CD4-positive, alpha-beta T cell treated with Interleukin-6 for 4 hours (primary cell): ENCODE measurements around the gene ATP6V0A1.
"Not testable (repeated sequence)": the region's sequence is repeated elsewhere in the genome, so short reads cannot be mapped to it uniquely, and the experiment has no call there.

Source experiments
- DNase-seq: peaks from one replicate; pipeline ENCODE4 v3.0.0-alpha.2; 2020; ENCODE audit warnings: mixed read lengths

ATP6V0A1 gene

DNA sequence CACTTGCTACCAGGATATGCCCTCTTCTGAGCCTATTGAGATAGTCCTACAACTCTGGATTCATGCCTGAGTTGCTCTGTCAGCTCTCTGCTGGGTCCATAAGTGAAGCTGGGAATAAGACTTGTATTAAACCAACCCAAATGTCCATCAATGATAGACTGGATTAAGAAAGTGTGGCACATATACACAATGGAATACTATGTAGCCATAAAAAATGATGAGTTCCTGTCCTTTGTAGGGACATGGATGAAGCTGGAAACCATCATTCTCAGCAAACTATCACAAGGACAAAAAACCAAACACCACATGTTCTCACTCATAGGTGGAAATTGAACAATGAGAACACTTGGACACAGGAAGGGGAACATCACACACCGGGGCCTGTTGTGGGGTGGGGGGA, 19.1 kb downstream of the ATP6V0A1 start:
- not testable (repeated sequence) for DNase-seq

DNA sequence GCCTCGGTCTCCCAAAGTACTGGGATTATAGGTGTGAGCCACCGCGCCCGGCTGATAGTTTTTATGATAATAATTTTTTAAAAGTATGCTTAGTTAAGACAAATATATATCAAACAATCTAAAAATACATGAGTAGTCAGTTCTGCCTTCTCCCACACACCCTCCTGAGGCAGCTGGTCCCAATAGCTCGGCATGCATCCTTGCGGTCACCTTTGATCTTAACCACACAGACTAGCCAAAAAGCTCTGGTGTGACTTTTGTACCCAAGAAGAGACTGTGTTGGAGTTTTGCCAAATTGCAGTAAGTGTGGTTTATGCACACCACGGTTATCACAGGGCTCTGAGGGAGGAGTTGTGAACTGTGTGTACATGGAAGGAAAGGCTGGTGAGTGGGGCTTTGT, 25.6 kb downstream of the ATP6V0A1 start:
- peak; percentile 73 for DNase-seq

DNA sequence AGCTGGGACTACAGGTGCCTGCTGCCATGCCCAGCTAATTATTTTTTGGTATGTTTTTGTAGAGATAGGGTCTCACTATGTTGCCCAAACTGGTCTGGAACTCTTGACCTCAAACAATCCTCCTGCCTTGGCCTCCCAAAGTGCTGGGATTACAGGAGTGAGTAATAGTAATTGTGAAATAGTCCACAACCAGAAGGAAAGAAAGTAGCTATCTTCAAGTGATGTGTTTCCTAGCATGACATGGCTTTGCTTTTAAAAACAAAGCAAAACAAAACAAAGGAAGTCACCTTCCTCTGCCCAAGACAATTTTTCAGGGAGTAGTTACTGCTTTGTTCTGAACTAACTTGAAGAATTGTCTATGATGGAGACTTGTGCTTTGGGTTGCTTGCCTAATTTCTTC, 27.0 kb downstream of the ATP6V0A1 start:
- DNase-seq = no peak

DNA sequence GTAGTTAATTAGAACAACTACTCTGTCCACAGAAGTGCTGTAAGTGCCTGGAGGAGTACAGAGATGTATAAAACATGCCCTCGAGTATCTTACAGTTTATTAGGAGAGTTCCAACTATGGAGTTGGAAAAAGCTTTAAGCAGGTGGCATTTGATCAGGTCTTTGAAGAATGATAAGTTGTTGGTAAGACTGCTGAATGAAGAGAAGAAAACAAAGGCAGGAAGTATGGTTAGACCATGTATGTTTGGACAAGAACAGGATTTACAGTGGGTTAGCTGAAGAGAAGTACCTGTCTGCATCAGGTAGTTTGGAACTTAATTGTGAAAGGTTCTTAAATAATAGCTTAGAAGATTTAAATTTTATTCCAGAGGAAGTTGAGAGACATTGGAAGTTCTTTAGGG, 29.4 kb downstream of the ATP6V0A1 start:
- DNase-seq = no peak

DNA sequence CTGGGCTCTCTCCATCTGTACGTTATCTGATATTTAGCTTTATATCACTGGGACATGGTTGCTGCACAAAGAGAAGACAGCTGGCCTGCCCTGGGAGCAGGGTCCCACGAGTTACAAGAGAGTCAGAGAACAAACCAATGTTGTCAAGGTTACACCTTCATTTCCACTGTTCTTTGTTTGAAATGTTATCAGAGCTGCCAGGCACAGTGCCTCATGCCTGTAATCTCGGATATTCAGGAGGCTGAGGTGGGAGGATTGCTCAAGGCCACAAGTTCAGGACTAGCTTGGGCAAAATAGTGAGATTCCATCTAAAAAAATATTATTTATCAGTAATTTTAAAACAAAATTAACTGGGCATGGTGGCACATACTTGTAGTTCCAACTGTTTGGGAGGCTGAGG, 34.6 kb downstream of the ATP6V0A1 start:
- DNase-seq = no peak

DNA sequence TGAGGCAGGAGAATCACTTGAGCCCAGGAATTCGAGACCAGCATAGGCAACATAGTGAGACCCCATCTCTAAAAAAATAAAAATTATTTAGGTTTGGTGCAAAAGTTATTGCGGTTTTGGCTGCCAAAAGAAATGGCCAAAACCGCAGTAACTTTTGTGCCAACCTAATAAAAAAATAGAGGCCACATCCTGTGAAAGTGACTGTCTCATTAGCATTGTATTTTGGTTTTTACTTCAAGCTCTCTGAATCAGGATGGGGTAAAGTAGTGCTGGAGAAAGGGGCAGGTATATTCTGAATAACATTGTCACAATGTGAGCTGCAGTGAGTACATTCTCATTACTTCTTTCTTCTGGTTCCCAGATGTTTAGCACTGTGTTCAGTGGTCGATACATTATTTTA, 36.0 kb downstream of the ATP6V0A1 start:
- DNase-seq = no peak

DNA sequence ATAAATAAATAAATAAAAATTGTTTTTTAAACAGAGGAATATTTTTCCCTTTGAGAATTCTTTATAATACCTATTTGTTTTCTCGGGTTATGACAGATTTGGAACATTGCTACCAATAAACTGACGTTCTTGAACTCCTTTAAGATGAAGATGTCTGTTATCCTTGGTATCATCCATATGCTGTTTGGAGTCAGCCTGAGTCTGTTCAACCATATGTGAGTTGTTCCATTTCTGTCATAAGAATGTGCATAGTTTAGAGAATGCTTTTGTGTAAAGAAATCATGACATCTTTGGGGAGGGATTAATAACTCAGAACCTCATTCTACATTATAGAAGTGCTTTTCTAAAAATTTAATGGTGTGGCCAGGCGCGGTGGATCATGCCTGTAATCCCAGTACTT, 40.1 kb downstream of the ATP6V0A1 start:
- no peak for DNase-seq

DNA sequence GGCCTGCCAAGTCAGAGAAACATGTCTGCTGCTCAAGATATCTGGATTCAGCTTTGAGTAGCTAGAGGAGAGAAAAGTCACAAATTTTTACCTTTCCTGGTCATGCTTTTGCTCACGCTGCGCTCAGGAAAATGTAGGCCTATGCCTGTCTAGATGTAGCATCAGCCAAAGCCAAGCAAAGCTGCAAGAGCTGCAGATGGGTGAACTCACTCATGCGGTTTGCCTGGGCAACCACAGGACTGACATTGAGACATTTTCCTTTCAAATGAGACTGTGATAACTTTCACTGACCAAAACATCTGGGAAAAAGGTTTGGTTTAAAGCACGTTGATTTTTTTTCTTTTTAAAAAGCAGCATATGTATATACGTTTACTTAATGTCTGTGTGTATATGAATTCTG, 43.4 kb downstream of the ATP6V0A1 start:
- no peak for DNase-seq

DNA sequence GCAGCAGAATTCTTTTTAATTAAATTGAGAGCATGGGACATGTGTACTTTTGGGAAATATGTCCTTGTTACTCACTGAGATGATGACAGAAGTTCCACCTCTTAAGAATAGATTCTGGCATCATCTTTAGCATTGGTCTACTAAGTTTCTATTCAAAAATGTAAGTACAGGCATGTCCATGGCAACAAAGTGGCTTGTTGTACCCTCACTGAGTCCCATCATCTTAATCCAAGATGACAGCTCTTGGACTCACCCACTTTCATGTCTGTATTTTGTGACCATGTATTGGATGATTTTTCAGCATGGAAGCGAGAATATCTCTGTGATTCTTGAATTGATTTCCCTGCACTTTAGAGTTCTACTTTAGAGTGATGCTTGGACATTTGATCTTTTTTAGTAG, 44.2 kb downstream of the ATP6V0A1 start:
- no peak for DNase-seq

DNA sequence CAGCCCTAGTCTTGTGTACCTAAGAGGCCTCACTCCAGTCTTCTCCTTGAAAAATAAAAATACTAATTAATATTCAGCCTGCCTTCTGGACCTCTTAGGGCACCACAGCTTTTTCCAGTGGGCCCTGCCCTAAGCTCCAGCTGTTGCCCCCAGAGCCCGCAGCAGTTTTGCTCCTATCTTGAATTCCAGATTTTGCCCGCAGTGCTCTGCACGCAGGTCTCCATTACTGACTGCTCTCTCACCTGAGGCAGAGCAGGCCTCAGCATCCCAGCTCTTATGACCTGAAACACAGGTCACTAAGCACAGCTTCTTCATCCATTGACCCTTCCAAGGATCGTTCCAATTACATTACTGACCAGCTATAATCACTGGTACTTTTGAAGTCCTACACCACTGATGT, 49.0 kb downstream of the ATP6V0A1 start:
- no peak for DNase-seq

DNA sequence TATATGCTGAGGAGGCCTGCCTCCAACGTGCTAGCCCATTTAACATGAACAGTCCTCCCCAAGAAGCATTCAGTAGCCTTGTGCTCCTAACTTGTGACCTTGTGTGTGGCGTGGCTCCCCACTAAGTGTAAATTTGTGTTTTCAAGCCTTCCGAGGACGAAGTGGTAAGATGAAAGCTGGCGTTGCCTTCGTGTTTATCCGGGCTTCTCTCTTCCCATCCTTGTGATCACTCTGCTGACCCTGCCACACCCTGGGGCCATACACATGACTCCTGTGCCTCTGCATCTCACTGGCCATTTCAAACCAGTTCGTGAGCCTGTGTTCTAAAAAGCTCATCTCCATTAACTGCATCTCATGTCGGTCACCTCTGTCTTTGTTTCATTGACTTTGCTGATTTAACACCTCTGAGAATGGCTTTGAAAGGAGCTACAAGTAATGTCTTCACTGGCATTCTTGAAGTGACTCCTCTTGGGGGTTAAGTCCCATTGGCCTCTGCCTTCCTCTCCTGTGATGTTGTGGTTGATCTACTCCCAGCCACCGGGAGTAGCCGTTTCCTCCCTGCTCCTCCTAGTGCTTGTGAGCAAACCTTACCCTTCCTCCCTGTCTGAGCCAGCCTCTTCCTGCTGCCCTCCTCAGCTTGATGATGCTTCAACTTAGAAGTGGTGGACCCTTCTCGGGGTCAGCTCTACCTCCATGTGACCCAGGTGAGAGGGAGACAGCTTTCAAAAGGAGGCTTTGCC, 49.9 kb downstream of the ATP6V0A1 start:
- DNase-seq = no peak

DNA sequence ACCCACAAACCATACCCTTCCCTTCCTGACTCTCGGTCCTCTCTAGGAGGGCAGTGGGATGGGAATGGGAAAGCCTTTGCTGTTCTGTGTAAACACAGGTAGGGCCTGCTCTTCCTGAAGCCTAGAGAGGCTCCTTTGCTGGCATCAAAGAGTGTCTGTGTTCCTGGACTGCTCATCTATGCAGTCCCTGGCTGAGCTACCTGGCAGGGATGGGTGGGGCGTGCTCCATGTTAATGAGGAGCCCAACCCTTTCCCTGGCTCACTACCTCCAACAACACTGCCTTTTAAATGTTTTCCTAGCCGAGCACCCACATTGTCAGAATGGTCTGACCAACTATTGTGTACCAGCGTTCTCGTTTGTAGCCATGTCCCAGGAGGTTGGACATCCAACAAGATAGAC, 50.7 kb downstream of the ATP6V0A1 start:
- DNase-seq = no peak

DNA sequence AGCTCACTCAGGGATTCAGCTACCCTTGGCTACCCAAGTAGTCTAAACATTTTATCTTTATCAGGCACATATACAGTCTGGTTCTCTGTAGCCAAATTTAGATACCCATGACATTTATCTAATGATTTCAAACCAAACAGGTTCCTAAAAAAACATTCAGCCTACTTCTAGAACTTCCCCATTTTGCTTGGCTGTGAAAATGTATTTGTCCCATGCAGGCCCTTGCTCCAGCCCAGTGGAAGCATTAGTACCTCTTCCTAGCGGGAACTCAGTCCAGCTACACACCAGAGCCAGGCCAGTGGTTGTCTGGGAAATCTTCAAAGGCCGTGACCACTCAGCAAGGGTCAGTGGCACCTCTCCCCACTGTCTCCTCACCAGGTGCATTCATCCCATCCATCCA, 51.2 kb downstream of the ATP6V0A1 start:
- DNase-seq = no peak

DNA sequence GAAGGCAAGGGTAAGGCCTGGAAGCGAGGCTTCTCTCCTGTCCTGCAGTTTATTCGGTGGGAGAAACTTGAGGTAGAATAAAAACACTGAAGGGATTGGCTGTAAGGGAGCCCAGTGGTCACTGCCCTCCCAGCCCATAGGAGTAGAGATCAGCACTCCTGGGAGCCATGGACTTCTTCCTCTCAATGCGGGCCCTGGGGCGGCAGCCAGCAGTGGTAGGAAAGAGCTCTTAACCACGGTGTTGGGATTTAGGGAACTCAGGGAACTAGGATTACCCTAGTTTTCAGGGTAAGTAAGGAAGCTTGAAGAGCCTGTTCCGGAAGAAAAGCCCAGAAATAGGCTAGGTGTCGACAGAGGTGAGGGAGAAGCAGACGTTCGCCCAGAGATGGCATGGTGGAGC, 53.6 kb downstream of the ATP6V0A1 start:
- DNase-seq = no peak

DNA sequence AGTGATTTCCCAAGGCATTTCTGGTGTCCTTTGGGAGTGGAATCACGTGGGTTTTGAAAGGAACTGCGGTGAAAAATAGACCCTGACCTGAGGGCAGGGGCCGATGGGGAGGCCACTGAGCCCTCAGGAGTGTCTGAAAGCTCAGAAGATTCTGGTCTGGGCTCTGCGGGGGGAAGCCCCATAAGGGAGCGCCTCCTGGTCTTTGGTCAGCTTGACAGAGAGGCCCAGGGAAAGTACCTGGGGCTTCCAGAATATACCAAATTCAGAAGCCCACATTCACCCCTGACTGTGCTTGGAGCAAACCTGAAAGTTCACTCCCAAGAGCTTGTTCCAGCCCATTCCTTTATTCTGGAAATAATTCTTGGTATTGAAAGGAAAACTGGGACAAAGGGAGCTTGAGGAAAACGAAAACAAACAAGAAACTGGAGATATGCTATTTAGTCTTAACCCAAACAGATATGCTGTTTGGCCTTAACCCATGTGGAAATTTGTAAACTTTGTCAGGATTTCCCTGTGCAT, 54.1 kb downstream of the ATP6V0A1 start:
- DNase-seq = no peak

DNA sequence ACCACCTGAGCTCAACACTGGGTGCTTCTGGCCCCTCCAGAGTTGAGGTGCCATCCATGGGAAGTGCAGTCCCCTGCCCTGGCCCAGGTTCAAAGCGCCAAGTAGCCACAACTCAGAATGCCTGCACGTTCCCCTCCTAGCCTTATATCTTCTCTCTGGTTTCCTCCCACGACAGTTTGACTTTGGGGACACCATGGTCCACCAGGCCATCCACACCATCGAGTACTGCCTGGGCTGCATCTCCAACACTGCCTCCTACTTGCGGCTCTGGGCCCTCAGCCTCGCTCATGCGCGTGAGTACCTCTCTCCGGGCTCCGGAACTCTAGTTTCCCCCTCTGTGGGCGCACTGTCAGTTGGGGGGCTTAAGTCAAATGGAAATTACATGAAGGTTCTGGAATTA, 55.0 kb downstream of the ATP6V0A1 start:
- no peak for DNase-seq

DNA sequence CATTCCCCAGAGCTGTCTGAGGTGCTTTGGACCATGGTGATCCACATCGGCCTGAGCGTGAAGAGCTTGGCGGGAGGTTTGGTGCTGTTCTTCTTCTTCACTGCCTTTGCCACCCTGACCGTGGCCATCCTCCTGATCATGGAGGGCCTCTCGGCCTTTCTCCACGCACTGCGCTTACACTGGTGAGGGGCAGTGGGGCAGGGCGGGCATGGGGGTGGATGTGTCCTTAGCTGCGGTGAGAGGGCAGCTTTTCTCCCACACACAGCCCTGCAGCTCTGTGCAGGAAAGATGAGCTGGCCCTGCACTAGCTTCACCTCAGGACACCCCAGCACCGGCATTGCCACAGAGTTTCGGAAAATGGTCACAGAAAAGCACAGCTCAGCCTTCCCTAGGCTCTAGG, 55.6 kb downstream of the ATP6V0A1 start:
- DNase-seq = no peak

DNA sequence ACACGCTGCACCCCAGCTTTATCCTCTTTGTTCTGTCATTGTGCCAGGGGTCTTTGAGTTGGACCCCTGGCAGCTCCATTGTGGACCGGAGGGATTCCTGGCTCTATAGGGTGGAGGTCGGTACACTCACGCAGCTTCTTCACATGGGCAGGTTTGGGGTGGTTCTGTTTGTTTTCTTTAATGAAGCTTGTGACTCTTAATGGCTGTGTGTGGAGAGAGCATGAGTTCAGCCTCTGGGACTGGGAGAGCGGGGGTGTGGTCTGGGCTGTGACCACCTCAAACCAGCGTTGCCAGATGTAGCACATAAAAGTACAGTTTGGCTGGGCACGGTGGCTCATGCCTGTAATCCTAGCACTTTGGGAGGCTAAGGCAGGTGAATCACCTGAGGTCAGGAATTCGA, 56.2 kb downstream of the ATP6V0A1 start:
- no peak for DNase-seq

DNA sequence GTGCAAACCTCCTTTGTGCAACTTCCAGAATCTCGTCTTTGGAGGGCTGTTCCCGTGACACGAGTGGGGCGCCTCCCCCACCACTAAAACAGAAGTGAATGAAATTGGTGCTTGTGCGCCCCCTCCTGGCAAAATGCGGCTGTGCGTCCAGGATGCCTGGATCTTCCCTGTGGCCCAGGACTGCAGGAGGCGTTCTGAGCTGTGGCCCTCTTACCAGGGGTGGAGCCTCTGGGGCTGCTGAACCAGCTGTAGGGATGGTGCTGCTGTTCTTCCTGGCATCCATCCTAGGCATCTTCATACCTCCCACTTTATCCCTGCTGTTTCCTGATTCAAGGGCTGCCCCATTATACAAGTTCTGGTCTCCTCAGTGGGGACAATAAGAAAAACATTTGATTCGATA, 58.8 kb downstream of the ATP6V0A1 start:
- peak; percentile 86 for DNase-seq

DNA sequence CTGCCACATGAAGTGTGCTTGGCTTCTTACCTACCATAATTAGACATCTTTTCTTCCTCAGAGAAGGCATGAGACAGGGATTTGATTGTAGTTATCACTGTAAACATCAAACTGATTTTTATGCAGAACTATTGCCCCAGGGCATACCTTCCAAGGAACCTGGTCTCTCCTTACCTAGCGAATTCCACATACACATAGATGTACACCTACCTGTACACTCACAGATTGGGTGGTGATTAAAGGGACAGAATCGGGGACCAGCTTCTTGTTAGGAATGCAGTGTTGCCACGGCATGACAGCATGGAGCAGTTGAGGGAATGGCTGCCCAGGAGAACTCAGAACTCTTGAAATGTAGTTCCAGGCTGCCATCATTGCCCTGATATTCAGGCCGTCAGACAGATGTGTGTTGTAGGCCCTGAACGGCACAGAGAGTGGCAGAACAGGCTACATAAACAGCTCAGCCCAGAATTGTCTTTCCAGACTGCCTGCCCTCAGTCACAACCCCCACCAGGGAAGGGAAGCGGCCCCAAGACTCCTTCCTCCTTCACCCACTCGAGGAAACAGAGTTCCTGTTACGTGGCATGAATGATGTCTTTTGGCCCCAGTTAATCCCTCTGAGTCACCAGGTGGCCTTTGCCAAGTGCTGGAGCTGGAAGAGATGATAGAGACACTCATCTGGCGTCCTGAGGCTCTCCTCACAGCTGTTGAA, 59.5 kb downstream of the ATP6V0A1 start:
- DNase-seq = no peak

DNA sequence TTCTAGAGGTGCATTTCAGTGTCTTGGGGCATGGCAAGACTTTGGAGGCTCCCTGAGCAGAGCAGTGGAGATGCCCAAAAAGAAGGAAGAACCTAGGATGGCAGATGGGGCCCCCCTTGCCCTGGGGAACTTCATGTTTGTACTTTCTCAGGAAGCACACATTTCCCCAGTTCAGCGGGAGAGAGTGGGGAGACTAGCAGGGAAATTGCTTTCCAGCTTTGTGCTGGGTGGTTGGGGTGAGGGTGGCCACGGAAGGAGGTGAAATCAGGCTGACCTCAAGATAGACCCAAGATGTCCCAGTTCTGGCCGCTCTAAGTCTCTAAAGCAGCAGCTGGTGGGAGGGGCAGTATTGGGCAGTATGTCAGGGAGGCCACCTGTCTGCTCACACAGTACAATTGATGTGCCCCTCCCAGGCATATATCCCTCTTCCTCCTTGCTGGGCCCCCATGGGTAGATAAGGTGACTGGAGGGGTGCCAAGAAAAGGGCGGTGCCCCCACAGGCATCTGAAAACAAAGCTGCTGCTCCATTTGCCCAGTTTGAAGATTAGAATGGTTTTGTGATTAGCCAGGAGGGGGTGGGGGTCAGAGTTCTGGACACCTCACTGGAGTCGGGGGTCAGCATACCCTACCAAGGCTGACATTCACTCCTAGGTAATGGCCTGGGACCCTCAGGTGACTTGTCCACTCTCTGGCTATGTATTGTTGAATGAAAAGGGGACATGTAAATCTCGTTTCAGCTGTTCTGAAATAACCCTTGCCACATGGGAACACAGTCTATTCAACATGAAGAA, 60.3 kb downstream of the ATP6V0A1 start:
- DNase-seq = no peak

DNA sequence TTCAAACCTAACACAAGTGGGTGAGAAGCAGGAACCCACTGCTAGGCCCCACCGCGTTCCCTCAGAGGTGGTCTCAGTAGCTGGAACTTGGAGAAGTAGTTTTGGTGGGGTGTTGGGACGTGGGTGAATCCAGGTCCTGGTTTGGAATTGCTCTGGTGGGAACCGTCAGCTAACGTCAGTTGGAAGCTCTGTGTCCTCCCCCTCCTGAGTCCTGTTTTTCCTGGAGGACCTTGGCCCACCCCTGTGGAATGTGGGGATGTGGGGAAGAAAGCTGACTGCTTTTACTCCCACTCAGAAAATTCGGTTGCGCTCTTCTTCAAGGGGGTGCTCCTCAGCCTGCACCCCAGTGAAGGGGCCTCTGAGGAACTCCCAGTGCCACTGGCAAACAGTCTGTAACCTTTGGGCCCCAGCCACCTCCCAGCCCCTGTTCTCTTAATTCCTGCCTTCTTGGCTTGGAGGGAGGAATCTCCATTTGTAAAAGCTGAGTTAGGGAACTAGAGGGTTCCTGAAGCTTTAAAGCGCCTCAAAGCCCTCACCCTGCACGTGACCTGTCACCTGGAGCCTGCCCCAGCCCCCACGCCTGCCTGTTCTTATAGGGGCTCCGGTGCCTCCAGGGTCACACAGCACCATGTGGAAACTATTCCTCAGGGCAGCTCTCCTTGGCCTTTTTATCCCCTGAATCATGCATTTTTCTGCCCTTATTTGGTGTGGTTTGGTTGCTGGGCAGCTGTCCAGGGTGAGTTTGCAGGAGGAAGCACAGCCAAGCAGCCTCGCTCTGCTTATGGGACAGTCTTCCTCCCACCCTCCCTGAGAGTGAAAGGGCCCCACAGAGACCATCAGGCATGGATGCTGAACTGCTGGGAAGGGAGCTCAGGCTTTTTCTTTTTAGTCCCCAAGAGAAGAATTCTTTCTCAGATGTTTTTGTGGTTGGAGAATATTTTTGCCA, 61.1 kb downstream of the ATP6V0A1 start:
- DNase-seq = no peak

DNA sequence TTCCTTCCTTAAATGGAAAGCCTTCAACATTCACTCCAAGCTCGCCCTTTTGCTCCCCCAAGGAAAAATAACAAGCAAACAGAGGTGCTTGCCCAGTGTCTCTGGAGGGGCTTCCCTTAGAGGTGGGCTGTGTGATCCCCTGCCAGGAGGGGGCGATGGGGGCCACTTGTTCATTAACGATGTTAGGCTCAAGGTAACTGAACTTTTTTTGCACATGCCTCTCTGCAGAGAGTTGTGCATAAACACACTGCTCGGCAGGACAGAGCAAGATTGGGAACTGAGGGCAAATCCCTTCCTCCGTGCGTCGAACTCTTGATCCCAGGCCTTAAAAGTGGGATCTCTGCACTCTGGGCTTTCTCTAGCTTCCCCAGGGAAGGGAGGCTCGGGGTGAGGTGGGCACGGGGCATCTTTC, 61.9 kb downstream of the ATP6V0A1 start:
- DNase-seq = peak; percentile 52
